ENCODE results near the gene GPSM3. TPM values are rescaled to one million over a fixed set of nuclear protein-coding genes. Genes with fewer than 3 reads are reported as not detected.

GPSM3 gene
- total and polyA plus RNA-seq, 4 donors = 8.1 to 145 (median 47.3) TPM

DNA sequence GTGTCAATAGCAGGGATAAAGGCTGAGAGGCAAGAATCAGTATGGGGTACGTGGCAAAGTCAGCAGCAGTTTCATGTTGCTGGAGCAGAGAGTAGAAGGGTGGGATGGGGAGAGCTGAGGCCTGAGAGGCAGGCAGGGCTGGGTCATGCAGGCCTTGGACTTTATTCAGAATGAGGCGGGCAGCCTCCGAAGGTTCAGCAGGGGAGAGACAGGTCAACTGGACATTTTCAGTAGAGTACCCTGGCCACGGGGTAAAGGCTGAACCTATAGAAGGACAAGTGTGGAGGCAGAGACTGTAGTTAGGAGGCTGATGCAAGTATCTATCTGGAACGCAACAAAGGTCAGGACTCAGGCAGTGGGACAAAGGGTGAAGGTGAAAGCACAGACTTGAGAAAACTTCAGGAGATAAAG lies 17.8 kb upstream of the GPSM3 start:
- TF ChIP-seq, protein P1, sequence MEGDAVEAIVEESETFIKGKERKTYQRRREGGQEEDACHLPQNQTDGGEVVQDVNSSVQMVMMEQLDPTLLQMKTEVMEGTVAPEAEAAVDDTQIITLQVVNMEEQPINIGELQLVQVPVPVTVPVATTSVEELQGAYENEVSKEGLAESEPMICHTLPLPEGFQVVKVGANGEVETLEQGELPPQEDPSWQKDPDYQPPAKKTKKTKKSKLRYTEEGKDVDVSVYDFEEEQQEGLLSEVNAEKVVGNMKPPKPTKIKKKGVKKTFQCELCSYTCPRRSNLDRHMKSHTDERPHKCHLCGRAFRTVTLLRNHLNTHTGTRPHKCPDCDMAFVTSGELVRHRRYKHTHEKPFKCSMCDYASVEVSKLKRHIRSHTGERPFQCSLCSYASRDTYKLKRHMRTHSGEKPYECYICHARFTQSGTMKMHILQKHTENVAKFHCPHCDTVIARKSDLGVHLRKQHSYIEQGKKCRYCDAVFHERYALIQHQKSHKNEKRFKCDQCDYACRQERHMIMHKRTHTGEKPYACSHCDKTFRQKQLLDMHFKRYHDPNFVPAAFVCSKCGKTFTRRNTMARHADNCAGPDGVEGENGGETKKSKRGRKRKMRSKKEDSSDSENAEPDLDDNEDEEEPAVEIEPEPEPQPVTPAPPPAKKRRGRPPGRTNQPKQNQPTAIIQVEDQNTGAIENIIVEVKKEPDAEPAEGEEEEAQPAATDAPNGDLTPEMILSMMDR (IDR thresholded peaks at IDR 0.05; ENCODE audit: control extremely low read depth, extremely low read depth) = no peak
- no peaks in the 10 kb centered on the region for H3K9me3 ChIP-seq (ENCODE audit: control insufficient read depth in 4 of 4, insufficient read depth in 3 of 4, low read length in 3 of 4)
- H3K4me3 ChIP-seq = no peak overlapping the region
- 88 to 93% methylated on average over 5 of the region's 5 CpGs for WGBS, 2 donors
- ATAC-seq (ENCODE audit: insufficient read depth, low FRiP score) (no peak), DNase-seq (no peak)
- H3K27ac ChIP-seq (ENCODE audit: low read depth in 1 of 2, low read length in 1 of 2) = no peak overlapping the region
- H3K36me3 ChIP-seq (ENCODE audit: control insufficient read depth in 4 of 4, insufficient read depth in 4 of 4, low read length in 4 of 4) = peaks cover 0 to 2% (median 0%) of the 10 kb centered on the region in 4 donors
- H3K9ac ChIP-seq (ENCODE audit: insufficient read depth in 1 of 2, low read length in 2 of 2) = no peak overlapping the region
- H3K27me3 ChIP-seq (ENCODE audit: control insufficient read depth in 3 of 3, insufficient read depth in 3 of 3, low read length in 2 of 3) = no peaks in the 10 kb centered on the region
- H3K4me1 ChIP-seq (ENCODE audit: control insufficient read depth in 5 of 5, insufficient read depth in 5 of 5, low read length in 5 of 5) = no peaks in the 10 kb centered on the region

DNA sequence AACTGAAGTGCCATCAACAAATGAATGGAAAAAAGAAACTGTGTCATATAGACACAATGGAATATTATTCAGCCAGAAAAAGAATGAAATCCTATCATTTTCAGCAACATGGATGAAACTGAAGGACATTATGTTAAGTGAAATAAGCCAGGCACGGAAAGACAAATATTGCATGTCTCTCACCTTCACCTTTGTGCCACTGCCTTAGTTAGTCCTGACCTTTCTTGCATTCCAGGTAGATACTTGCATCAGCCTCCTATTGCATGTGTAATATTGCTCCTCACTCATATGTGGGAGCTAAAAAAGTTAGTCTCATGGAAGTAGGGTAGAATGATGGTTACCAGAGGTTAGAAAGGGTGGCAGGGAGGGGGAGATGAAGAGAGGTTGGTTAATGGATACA lies 16.6 kb upstream of the GPSM3 start:
- peaks cover 0 to 2% (median 0%) of the 10 kb centered on the region in 4 donors for H3K36me3 ChIP-seq (ENCODE audit: control insufficient read depth in 4 of 4, insufficient read depth in 4 of 4, low read length in 4 of 4)
- 86 to 94% methylated on average over 1 of the region's 1 CpG for WGBS, 2 donors
- H3K9me3 ChIP-seq (ENCODE audit: control insufficient read depth in 4 of 4, insufficient read depth in 3 of 4, low read length in 3 of 4) = no peaks in the 10 kb centered on the region
- no peak overlapping the region for H3K9ac ChIP-seq (ENCODE audit: insufficient read depth in 1 of 2, low read length in 2 of 2)
- TF ChIP-seq, protein P1 (IDR thresholded peaks at IDR 0.05; ENCODE audit: control extremely low read depth, extremely low read depth) = no peak
- no peak for ATAC-seq (ENCODE audit: insufficient read depth, low FRiP score)
- DNase-seq = no peak
- H3K27ac ChIP-seq (ENCODE audit: low read depth in 1 of 2, low read length in 1 of 2) = no peak overlapping the region
- H3K4me1 ChIP-seq (ENCODE audit: control insufficient read depth in 5 of 5, insufficient read depth in 5 of 5, low read length in 5 of 5) = no peaks in the 10 kb centered on the region
- H3K27me3 ChIP-seq (ENCODE audit: control insufficient read depth in 3 of 3, insufficient read depth in 3 of 3, low read length in 2 of 3) = no peaks in the 10 kb centered on the region
- H3K4me3 ChIP-seq = no peak overlapping the region

GRCh38 chr6:32204268-32204715 lies 11.8 kb upstream of the GPSM3 start:
- Histone ChIP-seq H3K4me3 (no peak overlapping the region), H3K9me3 (ENCODE audit: control insufficient read depth in 4 of 4, insufficient read depth in 3 of 4, low read length in 3 of 4) (peaks cover 0 to 2% (median 0%) of the 10 kb centered on the region in 4 donors), H3K9ac (ENCODE audit: insufficient read depth in 1 of 2, low read length in 2 of 2) (no peak overlapping the region), H3K4me1 (ENCODE audit: control insufficient read depth in 5 of 5, insufficient read depth in 5 of 5, low read length in 5 of 5) (no peaks in the 10 kb centered on the region), H3K27me3 (ENCODE audit: control insufficient read depth in 3 of 3, insufficient read depth in 3 of 3, low read length in 2 of 3) (no peaks in the 10 kb centered on the region), H3K27ac (ENCODE audit: low read depth in 1 of 2, low read length in 1 of 2) (no peak overlapping the region), H3K36me3 (ENCODE audit: control insufficient read depth in 4 of 4, insufficient read depth in 4 of 4, low read length in 4 of 4) (peaks cover 0 to 4% (median 0%) of the 10 kb centered on the region in 4 donors)
- TF ChIP-seq, protein P1 (IDR thresholded peaks at IDR 0.05; ENCODE audit: control extremely low read depth, extremely low read depth) = no peak
- WGBS, 2 donors = 90% methylated on average over 3 of the region's 3 CpGs
- ATAC-seq (ENCODE audit: insufficient read depth, low FRiP score) (no peak), DNase-seq (no peak)

All from lung (tissue), 12 donors.